NCI-H2107 treated with DMSO at 0.1 percent for 48 hours (cell line): ENCODE data around the gene HUNK.
"Not testable (repeated sequence)": the region's sequence is repeated elsewhere in the genome, so short reads cannot be mapped to it uniquely, and the experiment has no call there.

Experiments
- DNase-seq: peaks from one replicate; lab custom pipeline; 2025; ENCODE audit not compliant: unreplicated experiment; lab: John Stamatoyannopoulos, UW

Gene HUNK

DNA sequence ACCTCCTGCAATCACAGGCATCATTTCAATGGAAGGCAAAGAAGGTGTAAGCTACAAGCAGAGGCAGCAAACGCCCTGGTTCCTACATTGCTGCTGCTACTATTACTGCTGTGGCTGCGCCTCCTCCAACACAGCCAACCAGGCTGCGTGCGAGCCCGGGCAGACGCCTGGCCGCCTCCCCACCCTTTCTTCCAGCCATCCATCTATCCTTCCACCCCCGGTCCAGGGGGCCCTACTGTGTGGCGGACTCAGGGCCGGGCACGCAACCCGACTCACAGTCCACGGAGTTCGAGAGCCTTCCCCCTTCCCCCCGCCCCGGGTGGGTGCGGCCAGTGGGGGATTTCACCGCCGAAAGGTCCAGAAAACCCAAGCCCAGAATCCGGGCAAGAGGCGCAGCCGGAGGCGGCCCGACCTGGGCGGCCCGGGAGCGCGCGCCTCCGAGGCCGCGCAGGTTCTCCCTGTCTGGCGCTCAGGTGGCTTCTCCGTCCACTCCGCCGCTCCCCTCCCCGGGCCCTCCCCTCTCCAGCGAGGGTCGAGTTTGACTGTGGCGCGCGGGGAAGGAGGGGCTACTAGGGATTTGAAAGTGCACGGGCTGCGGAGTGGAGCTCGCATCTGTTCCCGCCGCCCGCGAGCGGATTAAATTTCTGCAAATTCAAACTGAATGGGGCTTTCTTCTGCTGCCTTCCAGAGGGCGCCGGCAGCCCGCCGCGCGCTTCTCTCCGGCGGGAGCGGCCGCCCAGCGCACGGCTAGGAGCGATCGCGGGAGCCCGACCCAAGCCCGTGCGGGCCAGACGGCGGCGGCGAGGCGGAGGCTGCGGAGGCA is at the start of gene HUNK:
Gene HUNK, plus strand, starts transcription at position 569 of the 823 bp plus-strand sequence. CDS start 655 bp downstream, outside the sequence.
- peak; percentile 23 for DNase-seq

DNA sequence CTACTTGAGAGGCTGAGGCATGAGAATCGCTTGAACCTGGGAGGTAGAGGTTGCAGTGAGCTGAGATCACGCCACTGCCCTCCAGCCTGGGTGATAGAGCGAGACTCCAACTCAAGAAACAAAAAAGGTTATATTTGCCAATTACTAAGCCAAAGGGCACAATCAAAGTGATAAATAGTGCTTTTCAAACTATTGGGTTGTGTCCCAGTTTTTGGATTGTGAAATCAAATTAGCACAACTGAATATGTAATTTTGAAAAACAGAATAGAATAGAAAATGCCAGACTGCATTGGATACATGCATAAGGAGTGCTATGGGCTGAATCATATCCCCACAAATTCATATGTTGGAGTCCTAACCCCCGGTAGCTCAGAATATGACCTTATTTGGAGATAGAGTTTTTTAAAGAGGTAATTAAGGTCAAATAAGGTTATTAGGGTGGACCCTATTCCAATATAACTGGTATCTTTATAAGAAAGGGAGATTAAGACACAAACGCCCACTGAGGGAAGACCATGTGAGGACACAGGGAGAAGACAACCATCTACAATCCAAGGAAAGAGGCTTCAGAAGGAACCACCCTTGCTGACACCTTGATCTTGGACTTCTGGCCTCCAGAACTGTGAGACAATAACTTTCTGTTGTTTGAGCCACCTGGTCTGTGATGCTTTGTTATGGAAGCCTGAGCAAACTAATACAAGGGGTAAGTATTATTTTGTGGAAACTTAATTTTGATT is 42.9 kb upstream of the HUNK start:
- DNase-seq = no peak

DNA sequence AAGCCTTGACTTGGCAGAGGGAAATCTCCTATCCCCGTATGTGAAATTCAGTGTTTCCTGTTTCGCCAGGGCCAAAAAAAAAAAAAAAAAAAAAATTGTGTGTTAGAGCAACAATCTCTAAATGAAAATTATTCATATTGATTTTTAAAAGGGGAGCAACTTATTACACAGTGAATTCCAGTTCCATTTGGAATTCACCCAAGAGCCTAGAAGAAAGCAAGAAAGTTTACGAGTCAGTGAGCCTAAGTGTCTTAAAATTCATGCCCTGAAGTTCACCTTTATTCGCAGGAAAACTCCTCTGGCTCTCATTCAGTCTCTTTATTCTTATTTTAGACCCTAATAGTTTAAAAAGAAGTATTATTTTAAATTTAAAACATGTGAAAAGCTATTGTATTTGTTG is 42.1 kb upstream of the HUNK start:
- no peak for DNase-seq

DNA sequence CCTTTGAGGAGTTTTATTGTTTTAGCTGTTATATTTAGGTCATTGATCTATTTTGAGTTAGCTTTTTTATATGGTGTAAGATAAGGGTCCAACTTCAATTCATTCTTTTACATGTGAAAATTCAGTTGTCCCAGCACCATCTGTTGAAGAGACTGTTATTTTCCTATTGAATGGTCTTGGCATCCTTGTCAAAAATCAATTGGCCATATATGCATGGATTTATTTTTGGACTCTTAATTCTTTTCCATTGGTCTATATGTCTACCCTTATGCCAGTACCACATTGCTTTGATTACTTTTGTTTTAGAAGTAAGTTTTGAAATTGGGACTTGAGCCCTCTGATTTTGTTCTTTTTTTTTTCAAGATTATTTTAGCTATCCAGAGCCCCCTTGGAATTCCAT is 35.8 kb upstream of the HUNK start:
- no peak for DNase-seq

DNA sequence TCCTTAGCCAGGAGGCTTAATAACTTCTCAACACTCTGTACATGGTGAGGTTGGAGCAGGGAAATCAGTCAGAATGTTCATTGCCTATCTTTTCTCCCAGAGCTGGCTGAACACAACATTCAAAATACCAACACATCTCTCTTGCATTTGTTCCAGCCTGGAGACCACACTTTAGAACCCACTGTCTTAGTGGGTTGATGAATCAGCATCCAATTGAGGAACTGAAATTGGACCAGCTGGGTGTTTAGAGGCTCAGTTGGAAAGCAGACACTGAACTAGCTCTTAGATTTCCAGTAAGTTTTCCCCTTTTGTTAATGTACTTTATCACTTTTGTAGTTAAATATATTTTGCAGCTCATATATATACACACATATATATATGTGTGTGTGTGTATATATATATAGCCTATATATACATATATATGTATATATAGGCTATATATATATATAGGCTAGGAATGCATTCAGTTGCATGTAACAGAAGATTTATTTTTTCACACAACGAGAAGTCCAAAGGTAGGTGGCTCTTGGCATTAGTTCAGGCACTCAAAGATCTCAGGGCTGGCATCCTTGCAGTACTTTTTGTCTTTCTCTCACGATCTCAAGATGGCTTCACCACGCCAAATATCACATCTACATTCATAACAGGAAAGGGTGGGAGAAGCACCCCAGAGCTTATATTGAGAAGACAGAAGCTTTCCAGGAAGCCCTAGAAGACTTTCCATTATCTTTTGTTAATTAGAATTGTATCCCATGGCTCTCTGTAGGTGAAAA is 35.0 kb upstream of the HUNK start:
- no peak for DNase-seq

DNA sequence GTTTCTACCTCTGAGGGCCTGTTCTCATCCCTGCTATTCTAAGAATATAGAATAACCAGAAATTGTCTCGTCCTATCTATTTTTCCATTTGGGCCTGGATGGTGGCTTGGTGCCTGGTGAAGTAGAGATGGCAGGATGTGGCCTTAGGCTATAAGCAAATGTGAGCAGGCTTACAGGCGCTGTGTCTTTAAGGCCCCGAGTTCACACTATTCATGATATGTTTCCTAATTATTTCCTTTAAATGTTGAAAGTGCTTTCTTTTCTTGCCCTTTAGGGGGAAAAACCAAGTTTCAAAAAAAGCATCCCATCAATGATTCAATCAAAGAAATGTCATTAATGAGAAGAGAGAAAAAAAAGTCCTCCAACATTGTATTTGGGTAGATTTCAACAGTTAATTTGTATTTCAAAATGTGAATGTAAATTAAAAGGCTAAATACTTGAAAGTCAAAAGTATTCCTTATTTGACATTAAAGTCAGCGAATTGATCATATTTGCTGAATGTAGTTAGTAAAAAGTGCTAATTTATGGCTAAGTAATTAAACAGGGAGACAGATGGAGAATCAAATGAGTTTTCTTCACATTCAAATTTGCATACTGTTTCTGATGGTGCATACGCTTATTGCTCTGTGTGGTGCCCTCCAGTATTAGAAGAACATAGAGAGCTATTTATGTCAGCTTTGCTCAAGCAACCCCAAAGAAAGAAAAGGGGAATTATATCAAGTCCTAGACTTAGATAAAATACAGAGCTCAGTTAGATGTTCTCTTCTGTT is 34.0 kb upstream of the HUNK start:
- DNase-seq = no peak

DNA sequence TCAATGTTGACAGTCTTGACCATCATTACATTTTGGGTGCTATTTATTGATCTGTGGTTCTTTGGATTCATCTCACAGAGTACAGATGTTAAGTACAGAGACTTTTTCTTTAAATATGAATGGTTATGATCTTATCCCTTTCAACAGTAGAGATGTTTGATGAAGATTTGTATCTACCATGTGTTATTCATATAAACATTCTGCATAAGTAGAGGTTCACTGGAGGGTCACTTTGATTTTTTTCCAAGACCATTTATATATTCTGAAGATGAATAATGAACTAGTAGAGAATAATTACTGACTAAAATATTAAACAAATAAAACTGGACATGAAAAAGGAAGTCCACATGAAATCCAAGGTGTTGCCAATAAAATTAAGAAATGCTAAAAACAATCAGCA is 28.6 kb upstream of the HUNK start:
- DNase-seq = no peak

DNA sequence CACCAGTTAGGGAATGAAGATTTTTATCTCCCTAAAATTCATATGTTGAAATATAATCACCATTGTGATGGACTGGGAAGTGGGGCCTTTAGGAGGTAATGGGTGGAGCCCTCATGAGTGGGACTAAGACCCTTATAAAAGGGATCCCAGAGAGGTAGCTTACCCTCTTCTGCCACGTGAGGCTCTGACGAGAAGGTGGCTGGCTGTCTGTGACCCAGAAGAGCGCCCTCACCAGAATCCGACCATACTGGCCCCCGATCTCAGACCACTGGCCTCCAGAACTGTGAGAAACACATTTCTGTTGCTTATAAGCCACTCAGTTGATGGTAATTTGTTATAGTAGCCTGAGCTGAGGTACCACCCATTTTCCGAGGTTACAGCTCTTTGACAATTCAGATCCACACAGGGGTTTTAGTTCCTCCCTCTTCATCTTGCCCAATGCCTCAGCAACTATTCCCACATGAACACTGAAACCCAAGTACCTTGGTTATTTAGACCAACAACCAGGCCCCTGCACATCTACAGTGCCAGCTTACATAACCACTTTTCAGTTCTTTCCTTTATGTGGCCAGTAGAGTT is 27.6 kb upstream of the HUNK start:
- DNase-seq = no peak

DNA sequence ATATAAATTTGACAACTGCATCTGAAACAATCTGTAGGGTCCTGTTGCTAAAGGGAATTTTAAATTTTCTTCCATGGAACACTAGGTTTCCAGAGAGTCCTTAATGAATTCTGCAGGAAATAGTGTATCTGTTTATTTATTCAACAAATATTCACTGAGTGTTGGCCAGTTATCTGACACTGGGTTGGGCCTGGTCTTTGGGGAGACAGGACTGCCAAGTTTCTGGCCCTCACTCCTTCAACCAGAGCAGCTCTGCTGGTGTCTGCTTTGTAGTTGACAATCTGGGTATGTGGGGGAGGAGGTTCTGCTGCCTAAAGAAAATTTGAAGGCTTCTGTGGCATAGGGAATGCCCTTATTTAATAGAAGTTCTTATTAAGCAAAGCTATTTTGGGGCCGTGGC is 26.1 kb upstream of the HUNK start:
- no peak for DNase-seq

DNA sequence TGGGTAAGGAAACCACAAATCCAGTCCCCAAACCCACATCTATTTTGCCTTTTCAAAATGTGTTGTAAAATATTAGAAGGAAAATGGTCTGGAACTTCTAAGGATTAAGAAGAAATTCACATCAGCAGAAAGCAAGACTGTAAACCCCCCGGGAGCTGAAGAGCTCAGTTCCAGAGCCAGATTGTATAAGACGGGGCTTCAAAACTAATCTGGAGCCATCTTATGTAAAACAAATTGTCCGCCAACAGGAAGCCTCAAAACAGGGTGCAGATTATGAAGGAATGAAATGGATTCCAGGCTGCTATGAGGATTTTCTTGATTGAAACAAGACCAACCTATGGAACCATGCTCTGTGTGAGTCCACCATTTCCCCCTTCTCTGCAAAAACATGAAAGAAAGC is 25.1 kb upstream of the HUNK start:
- no peak for DNase-seq

DNA sequence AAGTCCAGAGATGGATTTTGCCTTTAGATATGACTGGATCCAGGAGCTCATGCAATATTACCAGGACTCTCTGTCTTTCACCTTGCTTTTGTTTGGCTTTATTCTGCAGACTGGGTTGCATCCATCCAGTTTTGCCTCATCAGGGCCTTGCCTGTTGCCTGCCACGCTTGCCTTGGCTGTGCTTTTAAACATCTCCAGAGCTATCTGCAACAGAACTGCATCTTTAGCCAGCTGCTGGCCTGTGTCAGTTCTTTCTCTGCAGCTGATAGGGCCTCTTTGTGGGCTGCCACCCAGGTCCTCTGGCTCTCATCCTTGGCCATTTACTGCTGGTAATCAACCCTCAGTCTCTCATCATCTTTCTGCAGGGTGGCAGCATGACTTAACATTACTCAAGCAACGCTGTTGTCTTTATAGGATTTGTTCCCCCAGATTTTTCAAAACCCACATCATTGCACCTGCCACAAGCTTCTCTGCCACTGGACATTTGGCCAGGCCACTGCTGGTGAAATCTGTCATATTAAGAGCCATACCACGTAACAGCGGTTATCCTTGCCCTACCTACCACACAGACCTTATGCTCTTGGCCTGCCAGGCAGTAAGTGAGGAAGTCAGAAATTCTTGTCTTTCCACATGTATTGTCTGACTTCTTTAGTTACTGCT is 24.4 kb upstream of the HUNK start:
- no peak for DNase-seq

DNA sequence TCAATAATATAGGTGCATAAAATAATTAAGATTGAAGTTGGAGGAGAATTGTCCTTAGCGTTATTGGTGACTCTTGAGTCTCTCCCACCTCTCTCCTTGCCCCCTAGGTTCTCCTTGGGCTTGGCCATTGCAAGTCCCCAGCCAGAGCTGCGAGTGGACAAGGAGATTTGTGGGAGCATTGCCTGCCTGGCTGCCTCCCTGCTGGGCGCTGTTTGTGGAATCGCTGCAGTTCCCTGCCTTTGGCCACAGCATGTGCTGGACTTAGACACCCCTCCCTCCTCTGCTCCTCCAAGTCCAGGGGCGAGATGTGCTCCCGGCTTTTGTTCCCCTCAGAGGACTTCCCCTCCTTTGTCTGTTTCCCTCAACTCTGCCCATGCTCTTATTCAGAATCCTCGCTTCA is 21.9 kb upstream of the HUNK start:
- DNase-seq = no peak

DNA sequence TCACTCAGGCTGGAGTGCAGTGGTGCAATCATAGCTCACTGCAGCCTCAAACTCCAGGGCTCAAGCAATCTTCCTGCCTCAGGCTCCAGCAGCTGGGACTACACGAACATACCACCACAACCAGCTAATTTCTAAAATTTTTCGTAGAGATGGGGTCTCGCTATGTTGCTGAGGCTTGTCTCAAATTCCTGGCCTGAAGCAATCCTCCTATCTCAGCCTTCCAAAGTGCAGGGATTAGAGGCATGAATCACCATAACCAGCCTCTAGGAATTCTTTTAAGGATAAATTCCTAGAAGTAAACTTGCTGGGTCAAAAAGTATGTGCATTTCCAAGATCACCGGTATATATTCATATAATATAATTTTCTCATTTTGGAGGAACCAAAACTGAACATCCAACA is 17.6 kb upstream of the HUNK start:
- no peak for DNase-seq

DNA sequence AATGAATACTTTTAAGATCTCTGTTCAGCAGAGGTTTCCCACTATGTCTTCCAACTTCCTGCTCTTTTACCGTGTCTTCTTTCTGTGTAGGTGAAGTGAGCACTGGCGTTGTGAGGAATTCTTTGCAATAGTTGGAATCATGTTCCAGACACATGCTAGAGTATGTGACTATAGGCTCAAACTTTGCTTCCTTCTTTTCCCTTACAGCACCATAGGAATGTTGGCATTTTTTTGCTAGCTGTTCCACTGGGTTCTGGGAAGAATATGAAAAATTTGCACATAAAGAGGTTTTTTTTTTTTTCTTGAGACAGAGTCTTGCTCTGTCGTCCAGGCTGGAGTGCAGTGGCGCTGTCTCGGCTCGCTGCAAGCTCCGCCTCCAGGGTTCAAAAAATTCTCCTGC is 15.7 kb upstream of the HUNK start:
- no peak for DNase-seq

DNA sequence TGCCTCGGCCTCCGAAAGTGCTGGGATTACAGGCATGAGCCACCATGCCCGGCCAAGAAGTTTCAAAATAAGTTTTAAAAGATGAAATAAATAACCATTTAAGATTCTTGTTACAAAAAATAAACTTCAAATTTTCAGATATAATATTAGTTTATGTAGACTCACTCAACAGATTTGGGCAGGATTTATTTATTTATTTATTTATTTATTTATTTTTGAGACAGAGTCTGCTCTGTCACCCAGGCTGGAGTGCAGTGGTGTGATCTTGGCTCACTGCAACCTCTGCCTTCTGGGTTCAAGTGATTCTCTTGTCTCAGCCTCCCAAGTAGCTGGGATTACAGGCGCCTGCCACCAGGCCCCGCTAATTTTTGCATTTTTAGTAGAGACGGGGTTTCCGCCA is 15.2 kb upstream of the HUNK start:
- DNase-seq = not testable (repeated sequence)

DNA sequence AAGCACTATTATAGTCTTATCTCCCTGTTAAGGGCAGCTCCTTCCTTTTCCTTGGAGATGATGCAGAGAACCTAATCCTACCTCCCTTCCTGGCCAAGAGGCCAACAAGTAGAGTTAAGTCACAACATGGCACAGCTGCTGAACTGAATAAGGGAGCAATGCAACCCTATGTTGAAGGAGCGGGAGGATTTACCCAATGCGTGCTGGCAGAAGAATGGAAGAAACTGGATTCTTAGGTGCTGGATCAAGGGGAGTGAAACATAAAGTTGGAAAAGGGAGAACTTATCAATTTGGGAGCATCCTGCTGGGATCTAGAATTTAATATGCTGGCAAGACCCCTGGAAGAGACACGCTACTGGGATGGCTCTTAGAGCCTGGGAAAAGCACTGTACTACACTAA is 12.0 kb upstream of the HUNK start:
- no peak for DNase-seq

DNA sequence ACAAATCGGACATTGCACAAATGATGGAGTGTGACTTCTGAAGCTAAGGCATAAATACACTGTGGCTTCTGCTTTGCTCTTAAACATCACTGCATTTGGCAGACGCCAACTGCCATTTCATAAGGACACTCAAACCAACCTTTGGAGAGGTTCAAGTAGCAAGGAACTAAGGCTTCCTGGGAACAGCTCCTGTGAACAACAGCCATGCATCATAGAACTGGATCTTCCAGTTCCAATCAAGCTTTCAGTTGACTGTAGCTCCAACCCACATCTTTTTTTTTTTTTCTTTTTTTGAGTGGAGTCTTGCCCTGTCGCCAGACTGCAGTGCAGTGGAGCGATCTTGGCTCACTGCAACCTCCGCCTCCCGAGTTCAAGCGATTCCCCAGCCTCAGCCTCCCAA is 10.7 kb upstream of the HUNK start:
- no peak for DNase-seq

DNA sequence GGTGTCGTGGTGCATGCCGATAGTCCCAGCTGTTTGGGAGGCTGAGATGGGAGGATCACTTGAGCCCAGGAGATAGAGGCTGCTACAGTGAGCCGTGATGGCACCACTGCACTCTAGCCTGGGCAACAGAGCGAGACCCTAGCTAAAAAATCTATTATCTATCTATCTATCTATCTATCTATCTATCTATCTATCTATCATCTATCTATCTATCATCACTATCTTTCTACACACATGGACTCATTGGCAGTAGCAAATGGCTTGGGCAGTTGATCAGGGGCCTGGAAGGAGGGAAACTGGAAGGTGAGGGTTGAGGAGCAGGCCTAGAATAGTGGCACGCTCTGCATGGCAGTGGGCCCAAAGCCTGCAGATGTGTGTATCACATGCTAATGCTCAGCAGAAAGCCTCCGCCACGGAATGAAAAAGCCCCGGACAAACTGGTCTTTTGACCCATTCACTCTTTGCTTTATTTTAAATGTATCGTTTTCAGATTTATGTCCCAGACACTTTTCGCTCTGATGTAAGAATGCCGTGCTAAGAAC is 7.3 kb upstream of the HUNK start:
- DNase-seq = no peak

DNA sequence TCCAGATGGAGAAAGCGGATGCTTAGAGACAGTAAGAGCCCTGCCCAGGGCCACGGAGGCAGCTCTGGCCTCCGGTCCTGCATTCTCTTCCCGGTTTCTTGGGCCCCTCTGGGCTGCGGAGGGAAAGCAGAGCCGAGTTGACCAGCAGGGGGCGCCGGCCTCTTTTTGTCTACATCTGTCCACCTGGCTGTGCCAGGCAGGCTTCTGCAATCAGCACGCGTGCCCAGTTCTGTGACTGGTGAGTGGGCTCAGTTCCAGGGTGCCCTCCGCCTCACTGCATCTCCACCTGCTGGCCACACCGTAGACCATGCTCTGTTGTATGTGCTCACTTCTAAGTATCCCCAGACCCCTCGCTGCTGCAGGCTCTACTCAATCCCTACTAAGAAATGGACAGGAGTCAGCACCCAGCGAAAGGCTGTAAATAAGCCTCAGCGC is 6.7 kb upstream of the HUNK start:
- peak; percentile 54 for DNase-seq

DNA sequence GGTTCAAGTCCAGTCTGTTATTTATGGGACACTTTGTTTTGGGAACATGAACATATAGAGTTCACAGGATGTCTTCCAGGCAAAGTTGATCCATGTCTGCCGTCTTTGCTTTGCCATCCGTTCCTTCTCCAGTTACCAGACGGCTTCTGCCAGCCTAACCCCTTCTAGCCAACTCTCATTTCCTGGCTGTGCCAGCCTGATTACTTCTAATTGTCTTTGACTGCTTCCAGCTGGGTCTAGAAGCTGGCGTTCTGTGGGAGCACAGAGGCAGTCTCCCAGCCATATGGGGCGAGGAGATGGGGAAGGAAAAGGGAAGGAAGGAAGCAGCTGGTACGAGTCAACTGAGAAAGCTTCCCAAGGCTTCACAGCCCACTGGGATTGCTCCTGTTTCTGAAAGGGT is 3.1 kb upstream of the HUNK start:
- no peak for DNase-seq
